GM12891 (cell line): ENCODE results near the gene MKLN1.
"Not testable (repeated sequence)": the region's sequence is repeated elsewhere in the genome, so short reads cannot be mapped to it uniquely, and the experiment has no call there.

Experiments
- DNase-seq: peaks from one replicate; pipeline ENCODE4 v3.0.0; 2011; ENCODE audit warnings: low spot score; ENCODE audit not compliant: insufficient read length
- FAIRE-seq: peaks from 2 replicates; lab custom pipeline; 2011; peaks lifted over from hg19 to GRCh38; lab: Jason Lieb, UNC
- PAX5 ChIP-seq: IDR thresholded peaks from 2 replicates; pipeline ENCODE4 v1.6.1; 2011; ENCODE audit warnings: low read length, moderate library complexity, mild to moderate bottlenecking; ENCODE audit not compliant: insufficient read depth, severe bottlenecking
- POLR2A ChIP-seq: IDR thresholded peaks from 2 replicates; pipeline ENCODE4 v1.6.1; 2011; ENCODE audit warnings: low read depth, low read length, control low read depth
- POLR2AphosphoS5 ChIP-seq: IDR thresholded peaks from 2 replicates; pipeline ENCODE4 v1.6.1; 2011; ENCODE audit warnings: low read depth, low read length, control low read depth
- POU2F2 ChIP-seq: IDR thresholded peaks from 2 replicates; pipeline ENCODE4 v1.6.1; 2011; ENCODE audit warnings: low read depth, mild to moderate bottlenecking, control low read depth, low read length, moderate library complexity
- SPI1 ChIP-seq: IDR thresholded peaks from 2 replicates; pipeline ENCODE4 v1.6.1; 2011; ENCODE audit warnings: low read depth, low read length, control low read depth
- TAF1 ChIP-seq: IDR thresholded peaks from 2 replicates; pipeline ENCODE4 v1.6.1; 2011; ENCODE audit warnings: low read depth, low read length, control low read depth

MKLN1 gene

GRCh38 chr7:131438969-131439368 is 111.3 kb downstream of the MKLN1 start:
- no peak for TF ChIP-seq SPI1
- no peak for TF ChIP-seq POLR2A
- DNase-seq = no peak
- no peak for FAIRE-seq

GRCh38 chr7:131443496-131443895 is 115.8 kb downstream of the MKLN1 start:
- peak; percentile 41 for FAIRE-seq

GRCh38 chr7:131444683-131445082 is 117.0 kb downstream of the MKLN1 start:
- FAIRE-seq (no peak), DNase-seq (no peak)
- TF ChIP-seq TAF1 (no peak), POU2F2 (no peak)

More at GRCh38 chr7:131443496-131443895, 115.8 kb downstream of the MKLN1 start:
- no peak for DNase-seq
- TF ChIP-seq TAF1 = no peak
- TF ChIP-seq POU2F2 = no peak
- no peak for TF ChIP-seq POLR2AphosphoS5
- no peak for TF ChIP-seq SPI1

GRCh38 chr7:131449373-131449902 is 121.8 kb downstream of the MKLN1 start:
- FAIRE-seq (no peak), DNase-seq (no peak)
- TF ChIP-seq POLR2A = no peak

- TF ChIP-seq TAF1 (no peak), POLR2AphosphoS5 (no peak), POU2F2 (no peak), SPI1 (no peak), PAX5 (no peak), POLR2A (no peak)
- peak; percentile 40 for FAIRE-seq
- no peak for DNase-seq
Measured at GRCh38 chr7:131454498-131454897, 126.8 kb downstream of the MKLN1 start.

- TF ChIP-seq PAX5 (no peak), POLR2AphosphoS5 (no peak), SPI1 (no peak), TAF1 (no peak), POLR2A (no peak), POU2F2 (no peak)
Measured at GRCh38 chr7:131455001-131455400, 127.3 kb downstream of the MKLN1 start.

GRCh38 chr7:131455546-131455945 is 127.9 kb downstream of the MKLN1 start:
- TF ChIP-seq TAF1 (no peak), POLR2A (no peak), POU2F2 (no peak), PAX5 (no peak), POLR2AphosphoS5 (no peak), SPI1 (no peak)
- FAIRE-seq (no peak), DNase-seq (no peak)

More at GRCh38 chr7:131455001-131455400, 127.3 kb downstream of the MKLN1 start:
- no peak for DNase-seq
- no peak for FAIRE-seq

GRCh38 chr7:131456338-131456737 is 128.7 kb downstream of the MKLN1 start:
- DNase-seq (no peak), FAIRE-seq (no peak)
- TF ChIP-seq SPI1 = no peak
- TF ChIP-seq POU2F2 = no peak
- no peak for TF ChIP-seq TAF1
- TF ChIP-seq POLR2AphosphoS5 = no peak
- no peak for TF ChIP-seq PAX5

GRCh38 chr7:131459256-131459655 is 131.6 kb downstream of the MKLN1 start:
- no peak for DNase-seq
- no peak for TF ChIP-seq POU2F2
- TF ChIP-seq SPI1 = no peak
- no peak for TF ChIP-seq POLR2A
- TF ChIP-seq POLR2AphosphoS5 = no peak
- no peak for TF ChIP-seq PAX5
- TF ChIP-seq TAF1 = no peak
- no peak for FAIRE-seq

GRCh38 chr7:131462059-131462458 is 134.4 kb downstream of the MKLN1 start:
- DNase-seq (no peak), FAIRE-seq (no peak)
- TF ChIP-seq PAX5 (no peak), POLR2AphosphoS5 (no peak), TAF1 (no peak), POLR2A (no peak), SPI1 (no peak), POU2F2 (no peak)

GRCh38 chr7:131462715-131463114 is 135.0 kb downstream of the MKLN1 start:
- not testable (repeated sequence) for FAIRE-seq, DNase-seq
